HEK293T (cell line): ENCODE measurements around the gene MLF2.

Experiments
- CTCF ChIA-PET: fragments of 350-600 bp; formaldehyde crosslinking; extraction: SDS; loops from one replicate; lab custom pipeline; 2021; ENCODE audit warnings: antibody characterized with exemption, inconsistent platforms; lab: Yijun Ruan, JAX
- POLR2A ChIA-PET: fragments of 350-600 bp; formaldehyde crosslinking; extraction: SDS; loops from one replicate; lab custom pipeline; 2020; ENCODE audit warnings: antibody characterized with exemption, inconsistent platforms; lab: Yijun Ruan, JAX
- DNase-seq: peaks from one replicate; pipeline ENCODE4 v3.0.0; 2012; ENCODE audit warnings: mixed read lengths; ENCODE audit errors: extremely low spot score
- ARNT ChIP-seq: fragments of 450-650 bp; IDR thresholded peaks from 2 replicates; pipeline ENCODE4 v1.6.1; 2017; ENCODE audit warnings: mild to moderate bottlenecking
- BHLHE40 ChIP-seq: fragments of 450-650 bp; IDR thresholded peaks from 2 replicates; pipeline ENCODE4 v1.6.1; 2016; ENCODE audit warnings: mild to moderate bottlenecking, moderate library complexity, borderline replicate concordance
- CTBP1 ChIP-seq: fragments of 450-650 bp; IDR thresholded peaks from 2 replicates; pipeline ENCODE4 v1.6.1; 2016; ENCODE audit warnings: borderline replicate concordance
- ELF4 ChIP-seq: fragments of 450-650 bp; IDR thresholded peaks from 2 replicates; pipeline ENCODE4 v1.6.1; 2017; ENCODE audit warnings: antibody characterized with exemption
- FOXA1 ChIP-seq: fragments of 450-650 bp; IDR thresholded peaks from 2 replicates; pipeline ENCODE4 v1.6.1; 2016; ENCODE audit warnings: mild to moderate bottlenecking
- FOXK2 ChIP-seq: fragments of 450-650 bp; IDR thresholded peaks from 2 replicates; pipeline ENCODE4 v1.6.1; 2016; ENCODE audit warnings: mild to moderate bottlenecking
- FOXM1 ChIP-seq: fragments of 450-650 bp; IDR thresholded peaks from 2 replicates; pipeline ENCODE4 v1.6.1; 2017; ENCODE audit warnings: mild to moderate bottlenecking, borderline replicate concordance
- HDGF ChIP-seq: fragments of 450-650 bp; IDR thresholded peaks from 2 replicates; pipeline ENCODE4 v1.6.1; 2017; ENCODE audit warnings: antibody characterized with exemption, borderline replicate concordance
- L3MBTL2 ChIP-seq: fragments of 450-650 bp; conservative IDR thresholded peaks from 2 replicates; pipeline ENCODE4 v1.6.1; 2016; ENCODE audit warnings: mild to moderate bottlenecking
- LEF1 ChIP-seq: fragments of 450-650 bp; IDR thresholded peaks from 2 replicates; pipeline ENCODE4 v1.6.1; 2017; ENCODE audit warnings: mild to moderate bottlenecking, borderline replicate concordance
- NFRKB ChIP-seq: fragments of 450-650 bp; IDR thresholded peaks from 2 replicates; pipeline ENCODE4 v1.6.1; 2016; ENCODE audit warnings: mild to moderate bottlenecking, moderate library complexity
- PKNOX1 ChIP-seq: fragments of 450-650 bp; IDR thresholded peaks from 2 replicates; pipeline ENCODE4 v1.6.1; 2016
- SP1 ChIP-seq: fragments of 450-650 bp; IDR thresholded peaks from 2 replicates; pipeline ENCODE4 v1.6.1; 2017
- SUZ12 ChIP-seq: fragments of 450-650 bp; IDR thresholded peaks from 2 replicates; pipeline ENCODE4 v1.6.1; 2016; ENCODE audit warnings: mild to moderate bottlenecking
- TARDBP ChIP-seq: fragments of 450-650 bp; IDR thresholded peaks from 2 replicates; pipeline ENCODE4 v1.6.1; 2016
- ZNF384 ChIP-seq: fragments of 450-650 bp; IDR thresholded peaks from 2 replicates; pipeline ENCODE4 v1.6.1; 2016

Gene MLF2

GRCh38 chr12:6780573-6780972 is 27.6 kb upstream of the MLF2 start:
- ChIA-PET POLR2A (interaction anchor here (1.2 to 3.5 kb wide), 3 partner anchors 14 to 57 kb away, joined by 4 to 28 read pairs (median 5); partner anchors contain the start of genes COPS7A, MLF2 and PTMS), CTCF (interaction anchor here (1.3 to 5.5 kb wide), 3 partner anchors 13 to 26 kb away, joined by 7 to 26 read pairs (median 18); partner anchors contain the start of genes MLF2 and PTMS)
- TF ChIP-seq LEF1 (no peak), TARDBP (no peak), ELF4 (no peak), FOXA1 (no peak)
- DNase-seq, result no peak

GRCh38 chr12:6779708-6780432 is 26.9 kb upstream of the MLF2 start:
- DNase-seq, result no peak
- ChIA-PET CTCF (interaction anchor here (1.3 to 5.5 kb wide), 3 partner anchors 13 to 26 kb away, joined by 7 to 26 read pairs (median 18); partner anchors contain the start of genes MLF2 and PTMS), POLR2A (interaction anchor here (1.2 to 3.5 kb wide), 3 partner anchors 13 to 56 kb away, joined by 4 to 28 read pairs (median 5); partner anchors contain the start of genes COPS7A, MLF2 and PTMS)
- no peak for TF ChIP-seq LEF1
- no peak for TF ChIP-seq FOXA1
- TF ChIP-seq BHLHE40, result no peak
- no peak for TF ChIP-seq PKNOX1
- no peak for TF ChIP-seq NFRKB
- no peak for TF ChIP-seq SUZ12
- TF ChIP-seq TARDBP, result no peak
- no peak for TF ChIP-seq FOXM1
- TF ChIP-seq SP1, result no peak
- TF ChIP-seq ELF4, result no peak
- no peak for TF ChIP-seq L3MBTL2
- no peak for TF ChIP-seq FOXK2

- POLR2A ChIA-PET, result interaction anchor here (0.8 to 3.5 kb wide), 4 partner anchors 12 to 55 kb away, joined by 6 to 40 read pairs (median 26); partner anchors contain the start of genes COPS7A, MLF2 and PTMS
- peak; percentile 87 for DNase-seq
- CTCF ChIA-PET, result interaction anchor here (0.6 to 5.5 kb wide), 10 partner anchors 8 to 172 kb away, joined by 3 to 26 read pairs (median 4); partner anchors contain the start of genes COPS7A, MLF2, PTMS and USP5
Observed at GRCh38 chr12:6778574-6779550, 25.9 kb upstream of the MLF2 start.

GRCh38 chr12:6778217-6778573 is 25.3 kb upstream of the MLF2 start:
- TF ChIP-seq PKNOX1 (no peak), BHLHE40 (no peak), L3MBTL2 (no peak), FOXM1 (no peak), FOXA1 (no peak), FOXK2 (no peak), HDGF (no peak), SUZ12 (no peak), CTBP1 (no peak), ZNF384 (no peak), TARDBP (no peak), NFRKB (no peak), LEF1 (no peak), ARNT (no peak), SP1 (no peak), ELF4 (no peak)
- POLR2A ChIA-PET, result interaction anchor here (0.8 to 3.1 kb wide), 3 partner anchors 12 to 54 kb away, joined by 6 to 40 read pairs (median 25); partner anchors contain the start of genes COPS7A, MLF2 and PTMS
- DNase-seq, result no peak
- CTCF ChIA-PET, result interaction anchor here (0.6 to 5.5 kb wide), 10 partner anchors 9 to 172 kb away, joined by 3 to 26 read pairs (median 4); partner anchors contain the start of genes COPS7A, MLF2, PTMS and USP5

More at GRCh38 chr12:6778574-6779550, 25.9 kb upstream of the MLF2 start:
- TF ChIP-seq ZNF384, result no peak
- TF ChIP-seq FOXM1, result no peak
- peak; percentile 70 for TF ChIP-seq L3MBTL2
- TF ChIP-seq PKNOX1, result no peak
- TF ChIP-seq ELF4, result no peak
- TF ChIP-seq LEF1, result no peak
- no peak for TF ChIP-seq NFRKB

GRCh38 chr12:6777386-6777785 is 24.4 kb upstream of the MLF2 start:
- CTCF ChIA-PET, result interaction anchor here (1.2 to 5.5 kb wide), 2 partner anchors 11 to 14 kb away, joined by 3 to 26 read pairs; partner anchors contain the start of gene PTMS
- no peak for TF ChIP-seq FOXM1
- TF ChIP-seq PKNOX1, result no peak
- no peak for TF ChIP-seq ELF4
- no peak for TF ChIP-seq BHLHE40
- no peak for TF ChIP-seq FOXA1
- no peak for TF ChIP-seq SUZ12
- TF ChIP-seq TARDBP, result no peak
- TF ChIP-seq ZNF384, result no peak
- no peak for TF ChIP-seq SP1
- TF ChIP-seq L3MBTL2, result no peak
- no peak for TF ChIP-seq CTBP1
- TF ChIP-seq HDGF, result no peak
- no peak for TF ChIP-seq ARNT
- TF ChIP-seq LEF1, result no peak
- no peak for TF ChIP-seq FOXK2
- no peak for TF ChIP-seq NFRKB
- DNase-seq, result no peak
- POLR2A ChIA-PET, result interaction anchor here (0.7 to 3.1 kb wide), 4 partner anchors 11 to 54 kb away, joined by 3 to 40 read pairs (median 16); partner anchors contain the start of genes COPS7A, MLF2 and PTMS
